Measurements from ENCODE around the gene GSTO2.
"Not testable (repeated sequence)": the region's sequence is repeated elsewhere in the genome, so short reads cannot be mapped to it uniquely, and the experiment has no call there.

GSTO2 gene

DNA sequence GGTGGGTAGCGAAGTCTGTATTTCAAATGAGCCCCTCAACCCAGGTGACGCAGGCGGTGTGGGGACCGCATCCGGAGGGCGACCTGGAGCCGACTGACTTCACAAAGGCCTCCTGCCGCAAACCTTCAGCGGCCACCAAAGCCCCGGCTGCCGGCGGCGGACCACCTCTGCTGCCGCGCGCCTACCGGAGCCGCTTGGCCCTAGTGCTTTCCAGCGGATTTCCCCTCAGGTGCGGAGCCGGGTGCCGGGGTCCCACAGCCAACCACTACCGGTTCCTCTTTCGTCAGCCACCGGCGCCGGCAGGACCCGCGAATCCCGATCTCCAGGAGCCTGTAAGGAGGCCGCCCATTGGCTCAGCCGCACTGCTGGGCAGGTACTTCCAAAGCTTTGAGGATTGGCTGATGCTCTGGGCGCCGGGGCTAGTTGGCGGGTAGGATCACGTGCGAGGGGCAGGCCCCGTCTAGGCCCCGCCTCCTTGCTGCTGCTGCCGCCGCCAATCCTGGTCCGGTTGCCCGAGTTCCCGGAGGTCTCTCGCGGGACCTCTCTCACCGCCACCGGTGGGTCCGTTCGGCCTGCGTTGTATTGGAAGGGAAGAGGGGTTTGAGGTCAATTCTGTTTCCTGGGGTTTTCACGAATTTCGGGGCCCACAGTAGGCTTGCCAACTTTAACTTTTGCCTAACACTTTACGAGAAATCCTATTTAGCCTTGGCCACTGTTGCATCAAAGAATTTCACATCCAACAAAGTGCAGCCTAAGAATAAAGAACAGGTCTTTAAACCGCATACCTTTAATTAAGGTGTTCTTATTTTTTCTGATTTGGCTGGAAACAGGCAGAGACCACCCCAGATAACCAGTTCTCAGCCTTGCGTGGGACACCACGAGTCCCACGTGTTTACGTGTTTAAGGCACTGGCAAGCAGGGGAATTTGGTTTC is at the start of gene GSTO2:
GSTO2 (plus strand) TSS at position 472 of the 933 bp plus-strand sequence. CDS start 5,732 bp downstream, outside the sequence.
- peak; percentile 92 to 93 for DNase-seq

DNA sequence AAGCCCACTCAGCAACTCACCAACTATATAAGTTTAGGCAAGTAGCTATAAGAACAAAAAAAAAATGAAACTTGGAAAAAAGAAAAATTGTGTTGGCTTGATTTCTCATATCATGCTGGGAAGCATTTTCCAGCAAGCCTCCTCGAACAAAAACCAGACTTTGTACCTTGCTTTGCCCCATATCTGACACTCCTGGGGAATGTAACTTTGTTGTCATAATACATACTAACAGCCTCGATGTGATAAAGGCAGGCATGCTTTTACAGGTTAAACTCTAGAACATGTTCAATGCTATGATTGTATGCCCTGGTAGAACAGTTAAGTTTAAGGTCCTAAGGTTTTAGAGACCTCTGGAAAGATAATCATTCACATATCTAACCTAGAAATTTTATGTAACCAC is 48.5 kb upstream of the GSTO2 start:
- DNase-seq, result no peak

DNA sequence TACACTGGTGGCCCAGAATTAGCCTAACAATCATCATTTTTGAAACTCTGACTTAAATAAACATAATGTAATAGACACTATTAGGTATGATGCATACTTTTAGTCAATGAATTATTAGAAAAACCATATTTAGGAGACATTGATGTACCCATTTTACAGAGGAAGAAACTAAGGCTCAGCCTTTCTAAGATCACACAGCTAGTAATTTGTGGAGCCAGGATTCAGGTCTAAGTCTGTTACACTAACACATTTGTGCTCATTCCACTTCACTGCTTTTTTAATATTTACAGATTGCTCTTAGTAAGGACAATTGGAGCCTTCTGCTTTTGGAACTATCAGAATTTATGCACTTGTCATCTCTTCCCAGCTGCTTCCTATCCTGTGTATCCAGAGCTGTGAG is 45.7 kb upstream of the GSTO2 start:
- no peak for DNase-seq

DNA sequence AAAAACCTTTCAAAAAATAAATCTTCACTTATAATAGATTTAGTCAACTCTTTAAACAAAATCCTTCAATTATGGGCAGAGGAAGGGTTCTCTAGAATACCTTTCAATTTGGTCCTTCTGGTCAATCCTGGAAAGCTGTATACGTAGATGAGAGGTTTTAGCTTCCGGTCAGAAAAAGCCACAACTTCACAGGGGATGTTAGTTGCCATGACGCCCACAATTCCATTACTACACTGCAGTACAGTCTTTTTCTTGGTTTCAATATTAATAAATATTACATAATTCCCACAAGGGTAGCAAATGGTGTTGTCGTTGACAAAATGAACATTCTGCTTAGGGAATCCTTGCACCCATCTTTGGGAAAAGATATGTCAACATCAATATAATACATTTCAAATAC is 38.5 kb upstream of the GSTO2 start:
- DNase-seq, result no peak

DNA sequence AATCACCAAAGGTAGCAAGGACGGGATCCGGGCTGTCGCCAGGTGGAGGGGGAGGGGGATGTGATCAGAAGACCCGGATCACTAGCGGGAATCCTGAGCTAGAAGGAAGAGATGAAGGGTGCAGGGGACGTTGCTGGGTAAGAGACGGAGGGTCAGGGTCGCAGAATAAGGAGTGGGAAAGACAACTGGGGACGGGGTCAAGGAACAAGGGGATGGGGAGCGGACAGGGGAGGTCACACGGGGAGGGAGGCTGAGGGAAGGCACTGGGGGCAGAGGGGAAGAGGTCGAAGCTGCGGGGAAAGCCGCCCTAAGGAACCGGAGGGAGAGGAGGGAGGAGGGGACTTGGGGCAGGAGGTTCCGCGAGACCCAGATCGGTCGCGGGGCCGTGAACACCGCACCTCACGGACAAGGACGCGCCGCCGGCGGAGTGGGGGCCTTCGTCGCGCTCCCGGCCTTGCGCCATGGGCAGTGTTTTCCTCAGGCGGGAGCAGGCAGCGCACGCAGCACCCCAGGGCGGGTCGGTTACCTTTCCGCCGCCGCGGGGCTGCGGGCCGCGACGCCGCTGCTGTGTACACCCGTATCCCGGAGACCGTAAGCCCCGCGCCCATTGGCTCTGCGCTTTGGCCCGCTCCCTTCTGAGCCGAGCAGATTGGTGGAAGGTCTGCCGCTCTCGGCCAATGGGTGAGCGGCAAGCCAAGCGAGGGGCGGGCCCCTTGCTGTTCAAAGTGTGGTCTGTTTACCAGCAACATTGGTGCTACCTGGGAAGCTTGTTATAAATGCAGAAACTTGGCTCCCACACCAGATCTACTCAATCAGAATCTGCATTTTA is 37.0 kb upstream of the GSTO2 start, which contains the start of gene CFAP43:
CFAP43 (minus strand) TSS at position 581 of the 829 bp plus-strand sequence; CDS start at position 463, 118 bp downstream.
- peak; percentile 99 for DNase-seq

DNA sequence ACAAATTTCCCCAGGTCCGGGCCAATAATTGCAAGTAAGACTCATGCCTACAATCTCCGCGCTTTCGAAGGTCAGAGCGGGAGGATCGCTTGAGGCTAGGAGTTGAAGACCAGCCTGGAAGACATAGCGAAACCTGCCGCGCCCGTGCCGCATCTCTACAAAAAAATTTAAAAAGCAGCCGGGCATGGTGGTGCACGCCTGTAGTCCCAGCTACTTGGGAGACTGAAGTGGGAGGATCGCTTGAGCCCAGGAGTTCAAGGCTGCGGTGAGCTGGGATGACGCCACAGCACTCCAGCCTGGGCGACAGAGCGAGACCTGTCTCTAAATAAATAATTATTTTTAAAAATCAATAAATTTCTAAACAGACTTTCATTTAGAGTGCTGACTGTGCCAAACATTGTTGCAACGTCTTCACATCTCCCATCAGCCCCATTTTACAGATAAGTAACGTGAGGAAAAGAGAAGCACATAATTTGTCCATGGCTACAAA is 36.3 kb upstream of the GSTO2 start:
- DNase-seq, result no peak

DNA sequence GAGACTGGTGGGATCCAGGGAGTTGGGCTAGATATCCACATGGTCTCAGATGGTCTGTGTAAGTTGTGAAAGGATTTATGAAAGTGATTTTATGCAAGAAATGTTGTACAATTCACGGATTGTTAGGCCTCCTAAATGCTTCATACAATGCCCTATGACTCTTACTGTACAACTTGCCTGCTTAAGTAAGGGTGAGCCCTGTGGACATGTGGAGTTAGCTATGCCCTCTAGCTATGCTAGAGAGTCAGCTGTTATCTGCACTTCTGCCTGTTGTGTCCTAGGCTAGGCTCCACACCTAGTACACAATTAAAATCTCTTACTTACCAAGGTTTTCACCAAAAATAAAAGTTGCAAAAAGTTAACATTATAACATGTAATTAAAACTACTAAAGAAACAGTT is 35.2 kb upstream of the GSTO2 start:
- DNase-seq, result no peak

DNA sequence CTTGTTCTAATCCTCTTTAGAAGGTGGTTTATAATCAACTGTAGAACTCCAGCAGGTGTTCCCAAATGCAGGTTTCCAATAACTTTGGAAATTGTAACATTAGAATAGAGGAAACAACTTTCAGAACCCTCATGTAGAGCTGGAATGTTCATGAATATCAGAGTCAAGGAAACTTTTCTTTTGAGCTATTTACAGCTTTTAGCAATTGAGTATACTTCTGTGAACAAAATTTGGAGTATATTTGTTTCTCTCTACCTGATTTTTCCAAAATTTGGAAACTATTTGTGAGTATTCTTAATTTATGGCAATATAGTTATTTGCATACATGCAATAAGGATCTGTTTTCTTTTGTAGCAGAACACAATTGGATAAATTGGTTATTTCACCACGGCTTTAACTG is 34.0 kb upstream of the GSTO2 start:
- DNase-seq, result no peak

DNA sequence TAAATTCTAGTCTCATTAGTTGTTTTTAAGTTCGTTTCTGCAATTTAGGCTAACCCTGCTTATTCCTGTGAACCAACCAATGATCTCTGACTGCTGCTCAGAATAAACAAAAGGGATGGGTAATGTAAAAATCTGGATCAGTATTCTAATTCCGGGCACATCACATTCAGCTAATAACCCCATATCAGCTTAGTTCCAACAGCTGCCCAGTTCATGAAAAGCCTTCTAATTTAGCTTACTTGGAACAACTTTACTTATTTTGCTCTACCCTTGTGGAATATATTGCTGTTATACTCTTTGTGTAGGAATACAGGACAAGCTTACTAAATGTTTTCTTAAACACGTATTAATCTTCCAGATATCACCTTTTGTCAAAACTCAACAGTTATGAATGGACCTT is 33.2 kb upstream of the GSTO2 start:
- no peak for DNase-seq

DNA sequence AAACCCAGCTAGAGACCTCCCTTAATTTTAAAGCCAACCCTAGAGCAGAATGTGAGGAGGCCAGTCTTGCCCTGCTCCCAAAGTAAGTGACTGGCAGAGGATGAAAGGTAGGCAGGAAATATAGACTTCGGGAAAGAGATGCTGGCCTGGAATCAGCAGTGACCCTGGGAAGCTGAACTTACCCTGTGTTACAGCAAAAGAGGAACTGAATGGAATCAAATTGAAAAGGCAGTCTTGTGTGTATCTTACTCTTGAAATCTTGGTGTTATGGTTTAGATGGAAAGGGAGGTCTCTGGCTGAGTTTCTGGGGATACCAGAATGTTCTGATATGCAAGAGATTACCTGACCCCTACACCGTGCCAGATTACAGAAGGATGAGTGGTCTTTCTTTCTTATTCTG is 28.9 kb upstream of the GSTO2 start:
- DNase-seq, result no peak

DNA sequence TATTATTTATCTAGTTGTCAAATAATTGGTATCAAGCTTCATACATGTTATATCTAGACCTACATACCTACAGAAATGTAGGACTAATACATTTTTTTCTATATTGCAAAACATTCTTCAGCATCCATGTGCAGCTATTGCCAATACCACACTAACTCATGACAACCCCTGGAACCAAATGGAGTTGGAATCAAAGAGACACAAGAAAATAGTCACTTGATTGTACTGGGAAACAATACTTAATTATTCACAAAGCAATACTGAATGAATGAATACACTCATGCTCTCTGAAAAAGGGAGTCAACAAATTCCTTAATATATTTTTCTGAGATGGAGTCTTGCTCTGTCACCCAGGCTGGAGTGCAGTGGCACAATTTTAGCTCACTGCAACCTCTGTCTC is 26.4 kb upstream of the GSTO2 start:
- no peak for DNase-seq

DNA sequence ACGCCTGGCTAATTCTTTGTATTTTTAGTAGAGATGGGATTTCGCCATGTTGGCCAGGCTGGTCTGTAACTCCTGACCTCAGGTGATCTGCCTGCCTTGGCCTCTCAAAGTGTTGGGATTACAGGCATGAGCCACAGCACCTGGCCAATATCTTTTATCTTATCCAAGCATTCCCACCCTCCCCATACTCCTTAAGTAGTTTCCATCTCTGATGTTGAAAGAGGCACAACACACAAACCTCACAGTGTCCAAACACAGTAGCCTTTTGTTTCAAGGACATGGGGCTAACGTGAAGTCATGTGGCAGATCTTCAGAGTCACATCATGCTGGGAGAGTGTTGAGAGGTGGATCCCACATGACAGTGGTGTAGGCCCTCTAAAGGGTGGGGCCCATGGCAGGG is 26.0 kb upstream of the GSTO2 start:
- not testable (repeated sequence) for DNase-seq

DNA sequence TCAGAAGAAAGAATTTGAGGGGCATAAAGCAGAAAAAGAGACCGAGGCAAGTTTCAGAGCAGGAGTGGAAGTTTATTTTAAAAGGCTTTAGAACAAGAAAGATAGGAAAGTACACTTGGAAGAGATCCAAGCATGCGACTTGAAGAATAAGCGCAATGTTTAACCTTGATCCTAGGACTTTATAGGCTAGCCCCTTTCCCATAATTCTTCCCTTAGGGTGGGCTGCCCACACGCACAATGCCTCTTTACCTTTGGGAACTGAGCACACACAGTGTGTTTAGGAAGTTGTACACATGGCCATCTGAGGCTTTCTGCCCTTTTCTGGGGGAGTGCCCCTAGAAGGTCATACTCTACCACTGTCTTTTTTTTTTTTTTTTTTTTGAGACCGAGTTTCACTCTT is 25.5 kb upstream of the GSTO2 start:
- DNase-seq, result no peak

DNA sequence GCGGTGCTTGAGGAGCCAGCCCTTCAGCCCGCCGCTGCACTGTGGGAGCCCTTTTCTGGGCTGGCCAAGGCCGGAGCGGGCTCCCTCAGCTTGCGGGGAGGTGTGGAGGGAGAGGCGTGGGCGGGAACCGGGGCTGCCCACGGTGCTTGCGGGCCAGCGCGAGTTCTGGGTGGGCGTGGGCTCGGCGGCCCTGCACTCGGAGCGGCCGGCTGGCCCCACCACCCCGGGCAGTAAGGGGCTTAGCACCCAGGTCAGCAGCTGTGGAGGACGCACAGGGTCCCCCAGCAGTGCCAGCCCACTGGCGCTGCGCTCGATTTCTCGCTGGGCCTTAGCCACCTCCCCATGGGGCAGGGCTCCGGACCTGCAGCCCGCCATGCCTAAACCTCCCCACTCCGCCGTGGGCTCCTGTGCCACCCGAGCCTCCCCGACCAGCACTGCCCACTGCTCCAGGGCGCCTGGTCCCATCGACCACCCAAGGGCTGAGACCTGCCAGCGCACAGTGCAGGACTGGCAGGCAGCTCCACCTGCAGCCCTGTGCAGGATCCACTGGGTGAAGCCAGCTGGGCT is 23.8 kb upstream of the GSTO2 start:
- DNase-seq, result no peak

DNA sequence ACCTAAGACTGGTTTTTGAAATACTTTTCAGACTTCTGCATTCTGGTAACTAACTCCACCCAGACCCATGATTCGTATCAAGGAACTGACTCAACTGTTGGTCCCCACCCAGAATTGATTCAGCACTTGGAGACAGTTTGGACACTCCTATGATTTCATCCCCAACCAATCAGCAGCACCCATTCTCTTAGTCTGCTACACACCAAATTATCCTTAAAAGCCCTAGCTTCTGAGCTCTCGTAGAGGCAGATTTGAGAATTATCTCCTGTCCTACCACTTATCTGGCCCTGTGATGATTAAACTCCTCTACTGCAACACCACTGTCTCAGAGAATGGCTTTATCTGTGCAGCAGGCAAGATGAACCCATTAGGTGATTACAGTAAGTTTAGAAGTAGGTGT is 22.0 kb upstream of the GSTO2 start:
- DNase-seq, result no peak

DNA sequence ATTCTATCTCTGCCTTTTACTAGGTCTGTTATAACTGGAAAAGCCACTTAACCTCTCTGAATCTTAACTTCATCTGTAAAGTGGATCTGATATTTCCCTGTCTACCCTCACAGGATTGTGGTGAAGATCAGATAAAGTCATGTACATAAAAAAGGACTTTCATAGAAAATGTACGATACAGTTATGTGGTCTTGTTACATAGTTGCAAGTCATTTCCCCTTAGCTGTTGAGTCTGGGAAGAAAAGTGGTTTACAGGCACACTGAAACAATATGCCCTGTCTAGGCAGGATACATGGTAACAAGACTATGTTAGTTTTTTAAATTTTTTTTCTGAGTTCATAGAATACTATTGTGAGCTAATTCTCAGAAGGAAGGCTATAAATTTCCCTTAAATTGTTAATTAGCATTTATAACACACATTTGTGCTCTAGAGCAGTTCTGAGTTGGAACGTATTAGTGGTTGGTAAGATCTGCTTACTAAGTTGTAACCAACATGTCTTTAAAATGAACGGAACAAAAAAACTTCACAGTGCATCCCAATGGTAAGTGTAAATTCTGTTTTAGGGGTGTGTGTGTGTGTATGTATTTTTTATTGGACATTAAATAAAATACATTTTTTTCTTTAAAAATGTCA is 21.4 kb upstream of the GSTO2 start:
- DNase-seq, result no peak

DNA sequence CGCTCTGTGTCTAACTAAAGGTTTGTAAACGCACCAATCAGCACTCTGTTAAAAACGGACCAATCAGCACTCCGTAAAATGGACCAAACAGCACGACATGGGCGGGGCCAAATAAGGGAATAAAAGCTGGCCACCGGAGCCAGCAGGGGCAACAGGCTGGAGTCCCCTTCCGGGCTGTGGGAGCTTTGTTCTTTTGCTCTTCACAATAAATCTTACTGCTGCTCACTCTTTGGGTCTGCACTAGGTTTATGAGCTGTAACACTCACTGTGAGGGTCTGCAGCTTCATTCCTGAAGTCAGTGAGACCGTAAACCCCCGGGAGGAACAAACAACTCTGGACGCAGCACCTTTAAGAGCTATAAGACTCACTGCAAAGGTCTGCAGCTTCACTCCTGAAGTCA is 20.1 kb upstream of the GSTO2 start:
- DNase-seq, result not testable (repeated sequence)

DNA sequence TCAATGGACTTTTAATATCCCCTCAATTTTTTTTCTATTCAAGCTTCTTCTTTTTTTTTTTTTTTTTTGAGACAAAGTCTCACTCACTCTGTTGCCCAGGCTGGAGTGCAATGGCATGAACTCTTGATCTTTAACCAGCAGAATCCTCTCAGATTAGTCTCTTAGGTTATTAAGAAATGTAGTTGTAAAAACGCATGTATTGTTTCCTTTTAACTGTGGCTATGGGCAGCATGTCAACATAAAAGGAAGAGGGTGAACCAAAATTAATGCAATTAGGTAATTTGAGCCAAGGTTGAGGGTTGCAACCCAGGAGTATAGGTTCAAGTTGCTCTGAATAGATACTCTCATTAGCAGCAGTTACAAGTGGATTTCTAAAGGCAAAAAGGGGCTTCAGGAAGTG is 18.6 kb upstream of the GSTO2 start:
- DNase-seq, result no peak

DNA sequence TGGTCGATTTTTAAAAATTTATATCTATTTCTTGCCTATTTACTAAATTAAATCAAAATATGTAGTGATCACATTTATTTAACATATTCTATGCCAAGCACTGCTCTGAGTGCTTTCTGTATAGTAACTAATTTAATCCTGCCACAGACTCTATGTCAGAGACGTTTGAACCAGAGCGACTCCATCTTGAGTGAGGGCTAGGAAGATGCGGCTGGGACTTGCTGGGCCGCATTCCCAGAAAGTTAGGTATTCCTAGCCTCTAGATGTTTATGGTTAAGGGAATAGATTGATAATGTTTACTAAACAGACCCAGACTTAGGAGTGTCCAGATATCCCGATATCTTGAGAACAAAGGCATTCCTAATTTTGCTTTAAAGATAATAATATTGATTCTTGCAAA is 17.5 kb upstream of the GSTO2 start:
- DNase-seq, result no peak

DNA sequence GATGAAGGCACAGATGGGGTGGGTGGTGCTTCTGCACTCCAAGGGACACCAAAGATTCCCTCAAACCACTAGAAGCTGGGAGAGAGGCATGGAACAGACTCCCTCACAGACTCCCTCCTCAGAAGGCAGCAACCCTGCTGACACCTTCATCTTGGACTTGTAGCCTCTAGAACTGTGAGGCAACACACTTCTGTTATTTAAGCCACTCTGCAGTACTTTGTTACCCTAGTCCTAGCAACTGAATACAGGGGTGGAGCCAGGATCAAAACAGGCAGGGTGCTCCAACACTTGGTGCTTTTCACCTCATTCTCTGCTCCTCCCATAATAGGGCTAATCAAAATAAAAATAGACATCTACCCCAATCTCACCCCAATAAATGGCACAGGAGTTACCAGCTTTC is 16.6 kb upstream of the GSTO2 start:
- no peak for DNase-seq

DNA sequence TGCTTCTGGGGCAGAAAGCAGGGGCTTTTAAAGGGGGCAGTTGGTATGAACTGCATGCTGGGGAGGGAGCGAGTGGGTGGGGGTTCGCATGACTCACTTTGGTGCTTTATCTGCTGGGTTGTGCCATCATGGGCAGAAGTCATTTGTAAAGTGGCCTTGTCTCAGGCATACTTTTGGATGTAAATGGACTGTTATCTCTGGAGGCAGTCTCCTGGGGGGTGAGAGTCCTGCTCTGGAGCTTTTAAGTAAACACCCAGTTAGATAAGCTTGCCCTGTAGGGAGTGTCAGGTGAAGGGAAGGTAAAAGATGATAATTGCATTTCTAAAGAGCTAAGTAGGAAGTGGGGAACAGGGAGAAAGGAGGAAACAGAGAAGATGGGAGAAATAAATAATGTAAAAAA is 15.9 kb upstream of the GSTO2 start:
- DNase-seq, result no peak

DNA sequence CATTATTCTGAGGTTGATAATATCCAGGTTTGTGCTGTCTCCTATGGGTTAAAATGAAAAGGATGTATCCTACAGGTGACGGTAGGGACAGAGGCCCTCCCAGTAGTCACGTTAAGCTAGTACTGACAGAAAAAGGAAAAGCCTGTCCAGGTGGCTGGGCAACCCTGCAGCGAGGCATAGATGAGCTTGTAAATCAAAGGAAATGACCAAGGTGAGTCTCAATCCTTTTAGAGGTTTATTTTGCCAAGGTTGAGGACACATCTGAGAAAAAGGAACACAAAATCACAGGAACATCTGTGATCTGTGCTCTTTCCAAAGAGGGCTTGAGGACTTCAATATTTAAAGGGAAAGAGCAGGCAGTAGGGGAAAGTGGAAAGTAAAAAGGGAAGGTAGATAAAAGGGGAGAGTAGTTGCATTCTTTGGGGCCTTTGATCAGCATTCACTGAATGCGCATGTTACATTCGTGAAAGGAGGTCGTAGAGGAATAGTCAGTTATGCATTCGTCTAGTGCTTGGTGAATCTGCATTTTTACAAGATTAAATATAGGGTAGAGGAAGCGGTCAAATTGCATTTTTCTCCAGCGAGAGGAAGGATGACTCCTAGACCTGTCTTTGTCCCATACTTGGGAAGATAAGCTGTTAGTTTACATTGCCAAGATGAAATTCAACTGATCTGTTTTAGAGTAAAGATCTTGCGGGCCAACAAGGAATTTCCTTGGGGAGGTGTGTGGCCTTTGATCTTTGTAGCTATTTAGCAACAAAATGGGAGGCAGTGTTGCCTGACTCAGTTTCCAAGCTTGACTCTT is 15.2 kb upstream of the GSTO2 start:
- DNase-seq, result no peak

Measured in stimulated activated CD4-positive, alpha-beta T cell treated with anti-CD3 and anti-CD28 coated beads, Interleukin-2, amount 100 ng/mL, for 48 hours (primary cell).